GM23248 (cell line): ENCODE measurements around the gene GLIS2. TPM values are rescaled to one million over a fixed set of nuclear protein-coding genes. Genes with fewer than 3 reads are reported as not detected.

ENCODE experiments used
- DNase-seq: peaks from one replicate; pipeline ENCODE4 v3.0.0-alpha.2; 2015
- H2AFZ ChIP-seq: fragments of 200-600 bp; sonication (generic); 2 replicates; pipeline ENCODE4 v1.6.1; 2016; ENCODE audit warnings: antibody characterized with exemption
- H3F3A ChIP-seq: fragments of 200-600 bp; sonication (generic); 2 replicates; pipeline ENCODE4 v1.6.1; 2016; ENCODE audit warnings: mild to moderate bottlenecking, antibody characterized with exemption, mixed run types; ENCODE audit not compliant: insufficient read depth
- H3K27ac ChIP-seq: fragments of 200-600 bp; sonication (generic); 2 replicates; pipeline ENCODE4 v1.5.1; 2016; ENCODE audit warnings: mild to moderate bottlenecking
- H3K27me3 ChIP-seq: fragments of 200-600 bp; sonication (generic); replicated peaks from 2 replicates; pipeline ENCODE4 v1.6.1; 2016; ENCODE audit warnings: mild to moderate bottlenecking; ENCODE audit not compliant: insufficient read depth
- H3K36me3 ChIP-seq: fragments of 200-600 bp; sonication (generic); 2 replicates; pipeline ENCODE4 v1.6.1; 2016; ENCODE audit warnings: low read depth, mild to moderate bottlenecking
- H3K4me1 ChIP-seq: fragments of 200-600 bp; sonication (generic); 2 replicates; pipeline ENCODE4 v1.6.1; 2016; ENCODE audit warnings: mild to moderate bottlenecking; ENCODE audit not compliant: insufficient read depth
- H3K4me2 ChIP-seq: fragments of 200-600 bp; sonication (generic); one replicate; pipeline ENCODE4 v1.6.1; 2016; ENCODE audit warnings: mild to moderate bottlenecking; ENCODE audit not compliant: unreplicated experiment
- H3K4me3 ChIP-seq: fragments of 200-600 bp; sonication (generic); 2 replicates; pipeline ENCODE4 v1.5.1; 2016; ENCODE audit warnings: mild to moderate bottlenecking
- H3K79me2 ChIP-seq: fragments of 200-600 bp; sonication (generic); 2 replicates; pipeline ENCODE4 v1.6.1; 2016; ENCODE audit warnings: mild to moderate bottlenecking; ENCODE audit not compliant: insufficient read depth
- H3K9ac ChIP-seq: fragments of 200-600 bp; sonication (generic); 2 replicates; pipeline ENCODE4 v1.6.1; 2016; ENCODE audit warnings: mild to moderate bottlenecking
- H3K9me2 ChIP-seq: fragments of 200-600 bp; sonication (generic); 2 replicates; pipeline ENCODE4 v1.6.1; 2016; ENCODE audit warnings: mixed run types, mild to moderate bottlenecking, moderate library complexity; ENCODE audit not compliant: insufficient read depth
- H3K9me3 ChIP-seq: fragments of 200-600 bp; sonication (generic); one replicate; pipeline ENCODE4 v1.6.1; 2017; ENCODE audit warnings: low read depth
- H4K20me1 ChIP-seq: fragments of 200-600 bp; sonication (generic); 2 replicates; pipeline ENCODE4 v1.6.0; 2016; ENCODE audit not compliant: insufficient read depth
- EZH2 ChIP-seq: fragments of 200-600 bp; sonication (generic); IDR thresholded peaks from 2 replicates; pipeline ENCODE4 v1.6.1; 2018; ENCODE audit warnings: antibody characterized with exemption, mild to moderate bottlenecking; ENCODE audit not compliant: insufficient read depth, poor library complexity, severe bottlenecking
- EZH2phosphoT487 ChIP-seq: fragments of 200-600 bp; sonication (generic); IDR thresholded peaks from 2 replicates; pipeline ENCODE4 v1.6.1; 2018; ENCODE audit warnings: antibody characterized with exemption, moderate library complexity, mild to moderate bottlenecking, low read depth; ENCODE audit not compliant: insufficient read depth
- WGBS, 2 experiments: methylation state at CpG; one replicate each; pipeline ENCODE4 v1.1.6; 2015 to 2017; ENCODE audit warnings: low lambda C conversion rate in 2 of 2, low coverage in 1 of 2; ENCODE audit errors: missing lambda C conversion rate in 2 of 2; 5-methylcytosine and 5-hydroxymethylcytosine counted together
- in situ Hi-C: fragments of 300-500 bp; cut with MboI; formaldehyde crosslinking; loops from 2 replicates; pipeline ENCODE4 v1.15.0; 2020
- polyA plus RNA-seq: library from polyadenylated mRNA; unstranded; fragments of >200 nt; fragmentation: Nextera tagmentation; extraction: Ambion mirVana; gene quantifications from 2 replicates; pipeline ENCODE4 v1.2.1, GENCODE V29; 2016
- total RNA-seq: library from RNA; depleted of rRNA; stranded (reverse); fragments of >200 nt; shearing (Covaris generic); gene quantifications from 2 replicates; pipeline ENCODE4 v1.2.3, GENCODE V29; 2014; rRNA removed

The GLIS2 gene
- total RNA-seq (2.9 and 3.2 TPM in 2 replicates), polyA plus RNA-seq (6.8 and 7.3 TPM in 2 replicates)

DNA sequence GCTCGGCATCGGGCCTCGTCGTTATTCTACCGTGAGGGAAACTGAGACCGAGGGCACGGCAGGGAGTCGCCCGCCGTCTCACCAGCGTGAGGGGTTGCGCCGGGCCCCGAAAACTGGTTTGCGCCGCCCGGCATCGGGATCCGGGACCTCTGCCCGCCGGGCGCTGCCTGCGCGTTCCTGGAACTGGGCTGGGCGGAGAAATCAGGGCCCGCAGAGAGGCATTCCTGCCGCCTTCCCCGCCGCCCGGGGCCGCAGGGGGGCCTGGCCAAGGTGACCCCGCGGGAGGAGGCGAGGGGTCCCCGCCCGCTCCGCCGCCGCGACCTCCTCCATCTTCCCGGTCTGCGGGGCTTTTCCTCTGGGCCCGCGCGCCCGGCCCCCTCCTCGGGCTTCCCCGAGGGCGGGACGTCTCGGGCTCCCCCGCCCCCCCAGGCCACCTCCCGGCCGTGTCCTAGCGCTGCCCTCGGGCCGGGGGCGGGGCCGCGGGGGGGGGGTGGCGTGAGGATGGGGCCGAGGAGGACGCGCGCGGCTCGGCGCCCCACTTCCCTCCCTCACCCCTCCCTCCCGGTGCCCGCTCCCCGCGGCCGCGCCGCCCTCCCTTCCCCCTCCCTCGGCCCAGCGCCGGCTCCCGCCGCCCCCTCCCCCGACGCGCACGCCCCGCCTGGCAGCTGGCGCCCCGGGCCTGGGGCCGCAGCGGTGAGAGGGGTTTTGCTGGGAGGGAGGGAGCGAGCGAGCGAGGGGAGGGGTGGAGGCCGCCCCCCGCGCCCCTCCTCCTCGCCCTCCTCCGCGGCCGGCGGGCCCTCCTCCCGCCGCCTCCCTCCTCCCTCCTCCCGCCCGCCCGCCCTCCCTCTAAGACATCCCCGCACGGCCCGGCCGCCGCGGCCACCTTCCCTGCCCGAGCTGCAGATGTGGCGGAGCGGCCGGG lies at the start of gene GLIS2:
GLIS2 (plus strand) TSS at position 882 of the 922 bp plus-strand sequence. CDS start 16,214 bp downstream, outside the sequence.
- peak within 1 kb of the TSS; percentile 67 for H2AFZ ChIP-seq
- peaks cover 5% of the 10 kb centered on the region; the same call in 1 of the 2 replicates for H3F3A ChIP-seq
- 0 to 1% methylated on average over 29 to 95 of the region's 115 CpGs for WGBS, 2 experiments
- H4K20me1 ChIP-seq = no peaks in the 10 kb centered on the region
- in situ Hi-C loops = no loop called here
- H3K9ac ChIP-seq = peak within 1 kb of the TSS; percentile 78
- H3K4me1 ChIP-seq = peaks cover 17% of the 10 kb centered on the region
- peak within 1 kb of the TSS; percentile 86 for H3K4me2 ChIP-seq
- H3K27ac ChIP-seq = peak within 1 kb of the TSS; percentile 42
- H3K36me3 ChIP-seq = no peaks in the 10 kb centered on the region
- peak within 1 kb of the TSS; percentile 88 for H3K4me3 ChIP-seq
- no peaks in the 10 kb centered on the region for H3K9me3 ChIP-seq
- H3K27me3 ChIP-seq = no peaks in the 10 kb centered on the region
- DNase-seq = peak; percentile 84
- TF ChIP-seq EZH2phosphoT487 = no peak
- no peak for TF ChIP-seq EZH2
- H3K9me2 ChIP-seq = no peaks in the 10 kb centered on the region
- peaks cover 42% of the 10 kb centered on the region for H3K79me2 ChIP-seq

DNA sequence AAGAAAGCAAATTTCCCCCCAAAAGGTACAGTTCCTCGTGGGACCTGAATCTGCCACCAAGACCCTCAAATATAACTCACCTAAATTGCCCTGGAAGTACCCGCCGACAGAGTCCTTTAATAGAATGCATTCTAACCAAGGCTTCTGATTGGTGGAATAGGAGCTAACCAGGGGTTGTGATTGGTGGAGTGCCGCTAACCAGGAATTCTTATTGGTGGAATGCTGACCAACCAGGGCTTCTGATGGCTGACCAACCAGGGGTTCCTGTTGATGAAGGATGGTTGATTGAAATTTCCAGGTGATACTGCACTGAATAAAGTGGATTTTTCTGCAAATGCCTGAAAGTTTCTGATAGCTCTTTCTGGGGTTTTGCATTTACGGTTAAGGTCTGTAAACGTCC lies 49.5 kb upstream of the GLIS2 start:
- Histone ChIP-seq H3K79me2 (peaks cover 34% of the 10 kb centered on the region), H2AFZ (no peak overlapping the region), H3K27ac (no peak overlapping the region), H3K4me2 (no peak overlapping the region), H4K20me1 (no peaks in the 10 kb centered on the region), H3F3A (no peaks in the 10 kb centered on the region), H3K4me1 (peaks cover 8% of the 10 kb centered on the region), H3K9me2 (no peaks in the 10 kb centered on the region), H3K9ac (no peak overlapping the region), H3K9me3 (no peaks in the 10 kb centered on the region), H3K4me3 (no peak overlapping the region), H3K36me3 (no peaks in the 10 kb centered on the region), H3K27me3 (no peaks in the 10 kb centered on the region)
- in situ Hi-C loops = no loop called here
- WGBS, 2 experiments = 91 to 96% methylated on average over 6 of the region's 6 CpGs
- DNase-seq = no peak
- no peak for TF ChIP-seq EZH2phosphoT487
- TF ChIP-seq EZH2 = no peak

DNA sequence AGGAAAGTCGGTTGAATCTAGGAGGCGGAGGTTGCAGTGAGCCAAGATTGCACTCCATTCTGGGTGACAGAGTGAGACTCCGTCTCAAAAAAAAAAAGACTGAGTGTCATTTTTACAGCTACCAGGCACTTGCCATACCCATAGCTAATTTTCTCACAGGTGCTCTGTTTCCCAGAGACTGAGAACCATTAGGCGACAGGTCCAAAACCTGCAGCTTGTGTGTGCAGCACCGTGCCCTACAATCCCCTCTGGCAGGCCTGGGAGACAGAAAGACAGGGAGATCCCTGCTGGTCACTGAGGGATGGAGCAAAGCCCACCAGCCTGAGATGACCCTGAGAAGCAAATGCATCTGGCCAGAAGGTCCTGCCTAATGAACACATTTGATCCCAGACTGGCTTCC lies 45.8 kb upstream of the GLIS2 start:
- Histone ChIP-seq H3K79me2 (peaks cover 36% of the 10 kb centered on the region), H3K4me3 (no peak overlapping the region), H3K4me1 (peaks cover 4% of the 10 kb centered on the region; the same call in 1 of the 2 replicates), H3K27ac (no peak overlapping the region), H3K9me2 (no peaks in the 10 kb centered on the region), H3F3A (no peaks in the 10 kb centered on the region), H3K9ac (no peak overlapping the region), H4K20me1 (no peaks in the 10 kb centered on the region), H3K9me3 (no peaks in the 10 kb centered on the region), H3K4me2 (no peak overlapping the region), H3K36me3 (no peaks in the 10 kb centered on the region), H2AFZ (no peak overlapping the region), H3K27me3 (no peaks in the 10 kb centered on the region)
- in situ Hi-C loops = no loop called here
- WGBS, 2 experiments = 80 to 86% methylated on average over 5 of the region's 5 CpGs
- DNase-seq = no peak
- TF ChIP-seq EZH2phosphoT487 (no peak), EZH2 (no peak)

DNA sequence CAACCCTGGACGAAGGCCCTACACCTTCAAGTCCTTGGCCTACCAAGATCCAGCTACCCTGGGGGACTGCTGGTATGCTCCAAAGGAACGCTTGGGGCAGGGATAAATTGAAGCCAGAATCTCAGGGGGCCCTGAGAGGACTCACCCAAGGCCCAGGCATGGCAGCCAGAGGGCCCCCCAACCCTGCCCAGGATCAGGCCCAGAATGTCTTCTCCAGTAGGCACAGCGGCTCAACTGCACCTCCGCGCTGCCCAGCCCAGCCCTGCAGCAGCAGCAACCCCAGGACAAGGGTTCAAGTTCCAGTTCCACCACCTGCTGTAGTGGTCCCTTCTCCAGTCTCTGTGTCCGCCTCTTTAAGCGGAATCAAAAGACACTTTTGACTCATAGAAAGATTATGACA lies 45.3 kb upstream of the GLIS2 start:
- peak overlapping the region; percentile 91 for H3K4me2 ChIP-seq
- H3K79me2 ChIP-seq = peaks cover 36% of the 10 kb centered on the region
- in situ Hi-C loops = no loop called here
- H3K9me2 ChIP-seq = no peaks in the 10 kb centered on the region
- H3K4me1 ChIP-seq = peaks cover 4% of the 10 kb centered on the region; the same call in 1 of the 2 replicates
- H3K27me3 ChIP-seq = no peaks in the 10 kb centered on the region
- 93 to 96% methylated on average over 7 of the region's 7 CpGs for WGBS, 2 experiments
- H3F3A ChIP-seq = no peaks in the 10 kb centered on the region
- H4K20me1 ChIP-seq = no peaks in the 10 kb centered on the region
- H3K36me3 ChIP-seq = no peaks in the 10 kb centered on the region
- H3K9ac ChIP-seq = peak overlapping the region; percentile 87
- no peak overlapping the region for H3K27ac ChIP-seq
- DNase-seq = no peak
- TF ChIP-seq EZH2 (no peak), EZH2phosphoT487 (no peak)
- H3K9me3 ChIP-seq = no peaks in the 10 kb centered on the region
- H3K4me3 ChIP-seq = peak overlapping the region; percentile 80
- H2AFZ ChIP-seq = peak overlapping the region; percentile 74
